ENCODE measurements around the gene PET100.

PET100 gene, protein sequence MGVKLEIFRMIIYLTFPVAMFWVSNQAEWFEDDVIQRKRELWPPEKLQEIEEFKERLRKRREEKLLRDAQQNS

DNA sequence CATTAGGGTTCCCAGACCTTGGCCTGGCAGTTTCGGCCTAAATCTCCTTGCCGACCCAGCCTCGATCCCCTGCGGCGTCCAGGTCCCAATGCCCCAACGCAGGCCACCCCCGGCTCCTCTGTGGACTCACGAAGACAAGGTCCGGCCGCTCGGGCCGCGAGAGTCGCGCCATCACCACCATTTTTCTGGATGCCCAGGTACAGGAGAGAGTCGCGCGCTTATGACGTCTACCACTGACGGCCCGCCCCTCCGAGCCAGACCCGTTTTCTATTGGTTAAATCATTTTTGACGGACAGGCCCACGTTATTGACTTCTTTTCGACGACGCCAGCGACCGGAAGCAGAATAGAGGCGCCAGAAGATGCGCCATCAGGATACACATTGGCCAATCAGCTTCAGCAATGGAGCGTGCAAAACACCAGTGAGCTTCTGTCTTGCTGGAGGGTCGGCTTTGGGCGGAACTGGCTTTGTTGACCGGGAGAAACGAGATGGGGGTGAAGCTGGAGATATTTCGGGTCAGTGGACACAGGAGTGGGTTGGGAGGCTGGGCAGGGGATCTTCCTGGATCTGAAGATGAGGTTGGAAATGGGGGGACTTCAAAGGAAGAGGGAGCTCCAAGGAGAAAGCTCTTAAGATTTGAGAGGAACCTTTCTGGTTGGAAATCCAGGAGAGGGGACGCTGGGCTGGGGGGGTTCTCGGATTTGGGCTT lies at the start of gene PET100, which contains the start of gene XAB2:
Gene PET100, plus strand, starts transcription at position 447 of the 708 bp plus-strand sequence. Its CDS starts 41 bp downstream, at position 488.
Gene XAB2, minus strand, starts transcription at position 199 of the 708 bp plus-strand sequence. Its CDS starts 18 bp downstream, at position 181.
- peak; percentile 96 for DNase-seq (ENCODE audit: low spot score)

DNA sequence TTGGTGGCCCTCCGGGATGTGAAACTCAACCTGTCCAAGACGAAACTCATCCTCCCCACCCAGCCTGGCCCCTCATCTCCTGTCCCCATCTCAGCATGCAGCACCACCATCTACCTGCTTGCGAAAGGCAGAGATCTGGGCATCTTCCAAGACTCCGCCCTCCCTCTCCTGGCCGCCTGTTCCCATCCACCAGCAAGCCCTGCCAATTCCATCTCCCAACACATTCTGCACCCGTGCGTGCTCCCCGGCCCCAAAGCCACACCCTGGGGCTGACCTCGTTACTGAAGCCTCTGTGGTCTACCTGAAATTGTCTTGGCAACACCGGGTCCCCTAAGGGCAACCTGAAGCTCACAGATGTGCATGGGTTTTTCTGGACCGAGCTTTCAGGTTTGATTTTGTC lies 47.1 kb upstream of the PET100 start:
- DNase-seq (ENCODE audit: low spot score) = no peak

DNA sequence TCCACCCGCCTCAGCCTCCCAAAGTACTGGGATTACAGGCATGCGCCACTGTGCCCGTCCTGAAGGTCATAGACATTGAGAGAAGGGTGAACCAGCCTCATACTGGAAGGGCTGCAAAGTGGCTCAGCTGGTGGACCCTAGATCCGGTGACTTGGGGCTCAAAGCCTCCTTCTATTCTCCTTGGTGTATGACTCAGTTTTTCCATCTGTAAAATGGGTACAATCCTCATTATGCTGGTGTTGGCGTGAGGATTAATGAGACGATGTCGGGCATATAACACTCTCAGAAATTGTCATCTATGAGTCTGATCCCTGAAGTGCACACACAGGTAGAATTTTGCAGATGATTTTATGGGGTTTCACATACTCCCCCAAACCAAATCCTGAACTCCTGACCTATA lies 39.8 kb upstream of the PET100 start:
- no peak for DNase-seq (ENCODE audit: low spot score)

DNA sequence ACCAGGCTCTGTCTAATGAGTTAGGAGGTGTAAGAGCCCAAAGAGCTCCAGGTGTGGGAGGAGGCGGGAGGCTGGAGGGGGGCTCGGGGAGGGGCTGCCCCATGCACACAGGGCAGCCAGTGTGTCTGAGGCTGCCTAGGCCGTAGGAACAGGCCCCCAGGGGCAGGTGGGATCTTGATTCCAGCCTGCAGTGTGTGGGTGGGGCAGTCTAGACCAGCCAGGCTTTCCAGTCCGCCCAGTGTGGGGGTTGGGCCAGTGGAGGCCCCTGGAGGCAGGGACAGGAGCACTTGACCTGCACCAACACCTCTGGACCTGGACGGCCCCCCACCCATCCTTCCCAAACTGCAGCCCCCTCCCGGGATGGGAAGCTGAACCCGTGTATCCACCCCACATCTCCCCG lies 39.3 kb upstream of the PET100 start:
- DNase-seq (ENCODE audit: low spot score) = no peak

DNA sequence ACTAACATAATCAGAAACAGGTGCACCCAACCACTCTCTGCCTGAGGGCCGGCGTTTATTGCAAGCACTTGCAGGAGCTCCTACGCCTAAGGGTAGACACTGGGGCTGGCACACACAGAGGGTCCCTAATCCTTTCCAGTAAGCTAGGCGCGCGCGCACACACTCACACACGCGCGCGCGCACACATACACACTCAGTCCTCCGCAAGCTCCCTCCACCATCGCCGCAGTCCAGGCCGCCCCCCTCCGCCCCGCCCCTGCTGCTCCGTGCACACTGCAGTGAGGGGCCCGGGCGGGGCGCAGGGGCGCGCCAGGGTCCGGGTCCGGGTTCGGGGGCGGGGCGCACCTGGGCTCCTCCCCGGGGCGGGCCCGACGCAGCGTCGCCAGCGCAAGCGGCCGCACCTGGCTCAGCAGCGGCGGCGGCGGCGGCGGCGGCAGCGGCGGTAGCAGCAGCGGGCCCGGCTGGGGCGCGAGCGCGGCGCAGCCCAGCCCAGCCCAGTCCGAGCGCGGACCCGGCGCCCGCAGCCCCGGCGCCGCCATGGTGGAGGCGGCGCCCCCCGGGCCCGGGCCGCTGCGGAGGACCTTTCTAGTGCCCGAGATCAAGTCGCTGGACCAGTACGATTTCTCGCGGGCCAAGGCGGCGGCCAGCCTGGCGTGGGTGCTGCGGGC lies 34.0 kb upstream of the PET100 start, which contains the start of gene CAMSAP3:
Gene CAMSAP3, plus strand, starts transcription at position 398 of the 668 bp plus-strand sequence. Its CDS starts 140 bp downstream, at position 538.
- DNase-seq (ENCODE audit: low spot score) = peak; percentile 95

DNA sequence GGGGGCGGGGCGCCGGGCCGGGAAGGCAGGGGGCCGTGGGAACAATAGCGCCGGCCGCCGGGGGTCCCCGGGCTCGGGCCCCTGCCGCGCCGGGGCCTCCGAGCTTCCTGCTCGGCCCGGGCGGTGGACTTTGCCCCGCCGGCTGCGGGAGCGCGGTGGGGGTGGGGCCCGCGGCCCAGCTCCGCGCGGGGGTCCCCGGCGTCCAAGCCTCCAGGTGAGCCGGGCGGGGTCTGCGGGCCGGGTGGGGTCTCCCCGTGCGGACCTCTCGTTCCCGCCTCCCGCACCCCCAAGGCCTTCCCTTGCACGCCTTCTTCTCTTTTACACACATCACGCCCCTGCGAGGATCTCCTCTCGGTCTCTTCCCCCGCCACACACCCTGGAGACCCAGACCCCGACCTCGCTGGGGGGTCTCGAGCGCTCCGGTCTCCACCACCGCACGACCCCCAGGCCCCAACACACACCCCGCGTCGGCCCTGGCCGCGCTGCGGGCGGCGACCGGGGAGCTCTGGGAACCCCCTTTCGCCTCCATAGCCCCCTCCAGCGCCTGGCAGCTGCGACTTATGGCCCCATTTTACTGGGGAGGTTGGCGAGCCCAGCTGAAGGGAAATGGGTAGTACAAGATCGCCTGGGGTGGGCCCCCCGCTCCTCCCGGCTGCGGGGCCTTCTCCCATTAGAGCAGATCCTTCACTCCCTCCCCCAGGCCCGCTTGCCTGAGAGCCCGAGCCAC lies 33.2 kb upstream of the PET100 start:
- DNase-seq (ENCODE audit: low spot score) = peak; percentile 49

DNA sequence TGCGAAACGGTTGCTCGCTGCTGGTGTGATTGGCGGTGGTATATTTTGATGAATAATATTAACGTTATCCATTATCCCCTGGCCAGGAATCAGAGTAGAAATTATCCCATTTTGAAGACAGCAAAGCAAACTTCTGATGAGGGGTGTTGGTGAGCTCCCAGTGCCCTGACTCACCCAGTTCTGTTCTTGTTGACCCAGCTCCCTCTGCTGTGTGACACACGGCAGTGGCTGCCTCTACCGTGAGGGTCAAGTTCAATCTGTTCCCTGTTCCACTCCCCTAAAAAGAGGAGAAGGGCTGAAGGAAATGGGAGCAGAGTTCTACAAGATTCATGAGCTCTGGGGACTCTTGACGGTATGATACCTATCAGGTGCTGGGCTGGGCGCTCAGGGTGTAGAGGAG lies 31.9 kb upstream of the PET100 start:
- no peak for DNase-seq (ENCODE audit: low spot score)

DNA sequence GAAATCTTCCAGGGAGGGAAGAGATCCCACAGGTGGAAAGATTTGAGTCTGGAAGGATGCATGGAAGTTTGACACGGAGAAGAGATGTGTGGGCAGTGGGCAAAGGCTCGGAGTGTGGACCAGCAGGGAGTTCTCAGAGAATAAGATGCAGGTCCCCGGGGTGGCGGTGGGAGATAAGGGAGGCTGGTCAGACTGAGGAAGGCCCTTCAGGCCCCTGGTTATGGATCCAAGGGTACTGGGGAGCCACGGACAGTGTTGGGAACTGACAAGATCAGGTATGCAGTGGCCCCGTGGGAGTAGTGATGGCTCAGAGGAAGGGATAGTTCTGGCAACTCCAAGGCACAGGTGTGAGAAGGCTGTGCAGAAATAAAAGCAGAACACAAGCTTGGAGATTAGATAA lies 31.4 kb upstream of the PET100 start:
- no peak for DNase-seq (ENCODE audit: low spot score)

DNA sequence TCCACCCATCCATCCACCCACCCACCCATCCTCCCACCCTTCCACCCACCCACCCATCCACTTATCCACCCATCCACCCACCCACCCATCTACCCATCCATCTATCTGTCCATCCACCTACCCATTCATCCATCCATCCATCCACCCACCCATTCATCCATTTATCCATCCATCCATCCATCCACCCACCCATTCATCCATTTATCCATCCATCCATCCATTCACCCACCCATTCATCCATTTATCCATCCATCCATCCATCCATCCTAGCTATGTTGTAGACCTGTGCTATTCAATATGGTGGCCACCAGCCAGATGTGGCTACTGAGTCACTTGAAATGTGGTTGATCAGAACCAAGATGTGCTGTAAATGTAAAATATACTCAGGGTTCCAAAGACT lies 28.9 kb upstream of the PET100 start:
- no peak for DNase-seq (ENCODE audit: low spot score)

DNA sequence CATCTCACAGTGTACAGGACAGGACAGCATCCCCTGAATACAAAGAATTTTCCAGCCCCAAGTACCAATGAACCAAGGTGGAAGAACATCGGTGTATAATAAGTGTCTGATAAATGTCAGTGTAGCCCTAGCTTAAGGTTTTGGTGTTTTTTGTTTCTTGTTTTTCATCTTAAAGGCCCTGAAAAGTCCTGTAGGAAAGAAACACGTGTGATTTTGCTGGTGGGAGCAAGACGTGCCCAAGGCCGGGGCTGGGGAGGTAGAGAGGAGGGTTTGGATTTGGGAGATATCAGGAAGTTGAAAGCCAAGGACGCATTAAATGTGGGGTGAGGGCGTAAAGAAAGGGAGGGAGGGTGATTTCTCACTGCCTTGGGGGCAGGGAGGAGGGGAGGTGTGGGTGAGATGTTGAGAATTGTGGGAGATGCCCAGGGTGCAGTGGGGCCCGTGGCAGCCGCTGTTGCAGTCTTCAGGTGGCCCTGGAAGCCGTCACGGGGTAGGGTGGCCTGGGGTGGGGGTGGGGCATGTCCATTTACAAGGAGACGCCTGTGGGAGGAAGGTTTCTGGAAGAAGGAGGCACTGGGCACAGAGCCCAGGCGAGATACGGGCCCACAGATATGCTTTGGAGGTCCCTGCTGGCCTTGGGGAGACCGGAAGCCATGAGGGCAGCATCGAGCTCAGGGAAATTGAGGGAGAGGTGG lies 27.2 kb upstream of the PET100 start:
- no peak for DNase-seq (ENCODE audit: low spot score)

DNA sequence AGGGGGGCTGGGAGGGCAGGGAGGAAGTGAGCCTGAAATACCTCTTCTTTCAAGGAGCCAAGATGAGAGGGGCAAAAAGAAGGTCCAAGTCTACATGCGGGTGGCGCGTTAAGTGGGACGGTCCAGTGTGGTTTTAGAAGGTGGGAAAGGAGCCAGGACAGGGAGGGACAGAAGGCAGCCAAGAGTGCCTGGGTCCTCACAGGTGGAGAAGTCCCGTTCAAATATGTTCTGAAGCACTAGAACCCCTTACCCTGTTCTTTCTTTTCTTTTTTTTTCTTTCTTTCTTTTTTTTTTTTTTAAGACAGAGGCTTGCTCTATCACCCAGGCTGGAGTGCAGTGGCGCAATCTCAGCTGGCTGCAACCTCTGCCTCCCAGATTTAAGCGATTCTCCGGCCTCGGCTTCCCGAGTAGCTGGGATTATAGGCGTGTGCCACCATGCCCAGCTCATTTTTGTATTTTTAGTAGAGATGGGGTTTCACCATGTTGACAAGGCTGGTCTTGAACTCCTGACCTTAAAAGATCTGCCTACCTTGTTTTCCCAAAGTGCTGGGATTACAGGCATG lies 26.6 kb upstream of the PET100 start:
- DNase-seq (ENCODE audit: low spot score) = no peak

DNA sequence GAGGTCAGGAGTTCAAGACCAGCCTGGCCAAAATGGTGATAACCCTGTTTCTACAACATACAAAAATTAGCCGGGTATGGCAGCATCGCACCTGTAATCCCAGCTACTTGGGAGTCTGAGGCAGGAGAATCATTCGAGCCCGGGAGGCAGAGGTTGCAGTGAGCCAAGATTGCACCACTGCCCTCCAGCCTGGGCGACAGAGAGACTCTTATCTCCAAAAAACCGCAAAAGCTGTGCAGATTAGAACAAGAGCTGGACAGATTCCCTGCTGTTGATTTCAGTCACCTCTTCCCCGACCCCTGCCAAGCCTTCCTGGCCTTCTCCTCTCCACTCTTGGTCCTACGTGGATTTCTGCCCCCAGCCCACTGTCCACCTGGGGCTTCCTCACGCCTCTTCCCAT lies 25.7 kb upstream of the PET100 start:
- no peak for DNase-seq (ENCODE audit: low spot score)

DNA sequence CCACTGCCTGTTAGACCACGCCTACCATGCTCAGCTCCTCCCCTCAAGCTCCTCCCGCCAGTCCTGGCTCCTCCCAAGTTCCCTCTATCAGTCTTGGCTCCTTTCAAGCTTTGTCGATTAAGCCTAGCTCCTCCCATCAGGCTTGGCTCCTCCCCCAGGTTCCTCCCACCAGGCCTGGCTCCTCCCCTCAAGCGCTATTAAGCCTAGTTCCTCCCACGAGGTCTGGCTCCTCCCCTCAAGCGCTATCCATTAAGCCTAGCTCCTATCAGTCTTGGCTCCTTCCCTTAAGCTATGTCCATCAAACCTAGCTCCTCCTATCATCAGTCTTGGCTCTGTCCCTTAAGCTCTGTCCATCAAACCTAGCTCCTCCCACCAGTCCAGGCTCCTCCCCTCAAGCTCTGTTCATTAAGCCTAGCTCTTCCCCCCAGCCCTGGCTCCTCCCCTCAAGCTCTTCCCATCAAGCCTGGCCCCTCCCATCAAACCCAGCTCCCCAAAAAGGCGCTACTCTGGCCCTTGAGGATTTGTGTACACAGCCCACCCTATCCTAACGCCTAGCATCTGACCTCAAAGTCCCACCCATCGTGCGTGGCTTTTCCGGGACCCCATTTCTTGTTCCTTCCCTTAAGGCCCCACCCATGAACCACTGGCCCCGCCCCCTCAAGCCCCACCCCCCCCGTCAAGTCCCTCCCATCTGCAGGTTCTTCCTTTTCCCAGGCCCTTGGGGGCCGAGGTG lies 23.9 kb upstream of the PET100 start:
- peak; percentile 83 for DNase-seq (ENCODE audit: low spot score)

DNA sequence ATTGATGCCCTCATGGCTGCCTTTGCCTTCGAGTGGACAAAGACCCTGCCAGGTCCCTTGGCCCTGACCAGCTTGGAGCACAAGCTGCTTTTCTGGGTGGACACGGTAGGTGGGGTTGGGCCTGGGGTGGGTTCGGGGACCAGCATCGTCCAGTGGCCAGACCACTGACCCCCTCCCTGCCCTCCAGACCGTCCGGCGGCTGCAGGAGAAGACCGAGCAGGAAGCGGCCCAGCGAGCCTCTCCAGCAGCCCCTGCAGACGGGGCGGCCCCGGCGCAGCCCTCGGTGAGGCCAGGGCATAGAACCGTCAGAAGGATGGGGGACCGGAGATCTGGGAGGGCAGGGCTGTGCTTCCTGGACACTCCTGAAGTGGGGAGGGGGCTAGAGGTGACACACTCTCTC lies 23.3 kb upstream of the PET100 start:
- no peak for DNase-seq (ENCODE audit: low spot score)

DNA sequence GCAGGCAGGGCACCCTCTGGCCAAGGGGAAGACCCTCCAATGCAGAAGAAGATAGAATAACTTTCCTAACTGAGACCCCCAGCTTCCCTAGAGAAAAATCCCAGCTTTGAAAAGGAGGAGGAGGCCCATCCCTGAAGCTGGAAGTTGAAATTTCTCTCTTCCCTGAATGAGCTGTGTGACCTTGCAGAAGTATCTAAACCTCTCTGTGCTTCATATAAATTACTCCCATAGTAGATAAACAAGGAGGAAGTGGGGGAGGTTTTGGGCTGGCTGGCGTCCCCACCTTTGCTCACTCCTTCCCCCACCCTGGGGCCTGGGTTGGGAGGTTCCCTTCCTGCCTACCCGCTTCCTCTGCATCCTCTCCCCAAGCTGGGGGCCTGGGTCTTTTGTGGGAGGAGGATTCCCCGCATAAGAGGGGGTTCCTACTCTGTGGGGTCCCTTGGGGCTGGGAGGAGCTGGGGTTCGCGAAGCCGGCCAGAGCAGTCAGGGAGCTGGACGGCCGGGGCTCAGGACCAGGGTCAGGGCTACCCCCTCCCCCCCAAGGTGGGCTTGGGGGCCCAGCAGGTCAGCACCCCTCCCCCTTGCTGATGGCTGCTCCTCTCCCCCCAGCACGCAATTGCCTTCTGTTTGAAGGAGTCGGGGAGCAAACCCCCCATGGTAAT lies 22.2 kb upstream of the PET100 start:
- no peak for DNase-seq (ENCODE audit: low spot score)

DNA sequence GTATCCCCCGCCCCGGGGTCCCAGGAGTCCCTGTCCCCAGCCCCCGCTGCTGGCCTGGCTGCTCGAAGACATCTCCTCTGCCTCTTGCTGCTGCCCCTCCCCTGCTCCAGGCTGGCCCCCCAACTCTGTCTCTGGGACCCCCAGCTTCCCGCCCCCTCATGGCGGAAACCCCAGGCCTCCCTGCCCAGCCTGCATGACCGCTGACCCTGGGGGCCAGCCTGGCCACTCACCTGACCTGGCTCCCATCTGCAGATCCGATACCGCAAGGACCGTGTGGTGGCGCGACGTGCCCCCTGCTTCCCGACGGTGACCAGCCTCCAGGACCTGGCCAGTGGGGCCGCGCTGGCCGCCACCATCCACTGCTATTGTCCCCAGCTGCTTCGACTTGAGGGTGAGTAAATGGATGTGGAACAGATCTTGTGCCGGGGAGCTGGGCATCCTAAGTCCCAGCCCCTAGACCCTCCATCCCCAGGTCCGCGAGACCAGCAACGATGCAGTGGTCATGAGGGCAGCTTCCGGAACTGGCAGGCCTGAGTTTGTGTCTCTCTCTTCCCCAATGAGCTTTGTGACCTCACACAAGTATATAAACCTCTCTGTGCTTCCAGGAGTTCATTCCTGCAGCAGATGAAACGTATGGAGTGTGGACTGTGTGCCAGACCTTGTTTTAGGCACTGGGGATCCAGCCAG lies 21.6 kb upstream of the PET100 start:
- no peak for DNase-seq (ENCODE audit: low spot score)

DNA sequence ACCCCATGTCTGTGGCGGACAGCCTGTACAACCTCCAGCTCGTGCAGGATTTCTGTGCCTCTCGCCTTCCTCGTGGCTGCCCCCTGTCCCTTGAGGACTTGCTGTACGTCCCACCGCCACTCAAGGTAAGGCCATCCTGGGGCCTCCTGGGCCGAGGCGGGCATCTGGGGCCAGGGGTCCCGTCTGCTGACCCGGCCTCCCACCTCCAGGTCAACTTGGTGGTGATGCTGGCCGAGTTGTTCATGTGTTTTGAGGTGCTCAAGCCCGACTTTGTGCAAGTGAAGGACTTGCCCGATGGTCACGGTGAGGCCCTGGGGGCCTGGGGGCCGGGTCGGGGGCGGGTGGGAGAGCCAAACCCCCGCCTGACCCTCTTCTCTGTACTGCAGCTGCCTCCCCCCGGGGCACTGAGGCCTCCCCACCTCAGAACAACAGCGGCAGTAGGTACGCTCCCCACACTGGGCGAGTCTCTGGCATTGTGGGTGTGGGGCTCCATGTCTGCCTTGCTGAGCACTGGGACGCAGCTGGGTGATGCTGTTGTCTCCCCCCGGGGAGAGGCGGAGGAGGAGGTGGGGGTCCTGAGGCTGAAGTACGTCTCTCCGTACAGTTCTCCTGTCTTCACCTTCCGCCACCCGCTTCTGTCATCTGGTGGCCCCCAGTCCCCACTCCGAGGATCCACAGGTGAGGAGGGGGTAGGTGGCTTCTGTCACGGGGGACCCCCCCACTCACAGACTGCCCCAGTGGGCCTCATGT lies 18.9 kb upstream of the PET100 start:
- DNase-seq (ENCODE audit: low spot score) = no peak

DNA sequence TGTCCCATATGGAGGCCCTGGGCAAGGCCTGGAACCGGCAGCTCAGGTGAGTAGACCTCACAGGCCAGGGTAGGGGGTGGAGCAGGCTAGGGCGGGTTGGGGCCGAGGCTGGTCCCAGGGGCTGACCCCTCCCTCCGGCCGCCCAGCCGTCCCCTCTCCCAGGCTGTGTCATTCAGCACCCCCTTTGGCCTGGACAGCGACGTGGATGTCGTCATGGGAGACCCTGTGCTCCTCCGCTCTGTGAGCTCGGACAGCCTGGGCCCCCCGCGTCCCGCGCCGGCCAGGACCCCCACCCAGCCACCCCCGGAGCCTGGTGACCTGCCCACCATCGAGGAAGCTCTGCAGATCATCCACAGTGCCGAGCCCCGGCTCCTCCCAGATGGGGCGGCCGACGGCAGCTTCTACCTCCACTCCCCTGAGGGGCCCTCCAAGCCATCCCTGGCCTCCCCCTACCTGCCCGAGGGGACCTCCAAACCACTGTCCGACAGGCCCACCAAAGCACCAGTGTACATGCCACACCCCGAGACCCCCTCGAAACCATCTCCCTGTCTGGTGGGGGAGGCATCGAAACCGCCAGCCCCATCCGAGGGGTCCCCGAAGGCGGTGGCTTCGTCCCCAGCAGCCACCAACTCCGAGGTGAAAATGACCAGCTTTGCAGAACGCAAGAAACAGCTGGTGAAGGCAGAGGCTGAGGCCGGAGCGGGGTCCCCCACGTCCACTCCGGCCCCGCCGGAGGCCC lies 17.9 kb upstream of the PET100 start:
- no peak for DNase-seq (ENCODE audit: low spot score)

All from iPS-NIHi11 (cell line).